ENCODE results near the gene APOA4.
A peak's percentile ranks its signal among the peaks of the same experiment; 100 is the strongest.

APOA4 gene

DNA sequence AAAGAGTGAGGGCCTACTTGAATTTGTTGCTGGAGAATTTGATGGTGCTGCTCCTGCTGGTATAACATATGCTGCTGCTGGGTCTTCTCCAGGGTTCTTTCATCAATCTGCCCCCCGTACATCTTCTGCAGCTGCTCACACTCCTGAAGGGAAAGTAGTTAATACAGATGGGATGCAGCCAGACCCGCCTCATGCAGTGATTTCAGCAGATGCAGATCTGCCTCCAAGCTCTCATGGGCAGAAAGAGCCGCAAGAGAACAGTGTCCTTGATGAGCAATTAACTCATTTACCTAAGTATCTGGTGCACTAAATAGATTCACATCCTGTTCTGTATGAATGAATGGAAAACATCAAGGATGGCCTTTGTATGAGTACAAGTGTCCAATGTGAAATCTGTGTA lies 39.1 kb upstream of the APOA4 start:
- Histone ChIP-seq H3K4me3 (no peak overlapping the region), H3K36me3 (peaks cover 93% of the 10 kb centered on the region), H3K9ac (no peak overlapping the region), H3K27ac (no peak overlapping the region), H3K9me3 (no peaks in the 10 kb centered on the region), H3K4me1 (no peaks in the 10 kb centered on the region), H3K4me2 (no peak overlapping the region), H3K27me3 (no peaks in the 10 kb centered on the region), H4K20me1 (no peaks in the 10 kb centered on the region)
- no peak for TF ChIP-seq Cebpa-rat (IDR thresholded peaks at IDR 0.05)

DNA sequence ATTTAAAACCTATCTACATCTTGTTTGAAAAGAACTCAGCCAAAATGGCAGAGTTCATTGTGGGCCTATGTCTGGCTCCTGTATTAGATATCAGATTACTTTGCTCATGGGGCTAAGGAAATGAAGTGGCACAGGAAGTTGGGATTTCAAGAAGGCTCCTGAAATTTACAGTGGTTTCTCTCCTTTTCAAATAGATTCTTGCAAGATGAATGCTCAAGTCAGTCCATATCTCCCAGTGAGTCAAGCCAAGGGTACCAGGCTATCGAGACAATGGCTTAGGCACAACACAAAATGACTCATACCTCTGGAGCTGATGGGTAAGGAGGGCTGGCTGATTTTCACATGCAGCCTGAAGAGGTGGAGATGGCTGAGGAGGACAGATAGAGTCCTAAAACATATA lies 38.4 kb upstream of the APOA4 start:
- H3K36me3 ChIP-seq, result peaks cover 88% of the 10 kb centered on the region
- no peak overlapping the region for H3K4me2 ChIP-seq
- no peak for TF ChIP-seq Cebpa-rat (IDR thresholded peaks at IDR 0.05)
- H3K4me3 ChIP-seq, result no peak overlapping the region
- no peak overlapping the region for H3K27ac ChIP-seq
- no peaks in the 10 kb centered on the region for H3K4me1 ChIP-seq
- no peak overlapping the region for H3K9ac ChIP-seq
- H3K9me3 ChIP-seq, result no peaks in the 10 kb centered on the region
- no peaks in the 10 kb centered on the region for H4K20me1 ChIP-seq
- no peaks in the 10 kb centered on the region for H3K27me3 ChIP-seq

DNA sequence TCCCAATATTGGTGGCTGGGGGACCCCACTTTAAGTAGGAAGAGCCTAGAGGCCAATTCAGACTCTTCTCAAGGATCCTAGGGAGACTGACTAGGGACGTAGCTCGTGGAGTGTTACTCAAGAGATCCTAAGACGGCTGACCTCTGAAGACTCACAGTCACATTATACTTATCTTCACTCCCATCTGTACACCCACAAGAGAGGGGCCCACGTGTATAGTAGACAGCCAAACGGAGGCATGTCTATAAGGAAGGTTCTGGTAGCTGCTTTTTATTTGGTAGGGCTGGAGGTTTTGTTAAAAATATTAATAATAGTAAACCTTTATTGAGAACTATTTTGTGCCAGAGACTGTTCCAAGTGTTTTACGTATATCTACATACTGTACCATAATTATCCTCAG lies 37.2 kb upstream of the APOA4 start:
- Histone ChIP-seq H3K4me3 (no peak overlapping the region), H3K27me3 (no peaks in the 10 kb centered on the region), H3K9me3 (no peaks in the 10 kb centered on the region; the same call in 1 of the 2 replicates), H3K9ac (no peak overlapping the region), H3K27ac (no peak overlapping the region), H4K20me1 (no peaks in the 10 kb centered on the region), H3K4me1 (no peaks in the 10 kb centered on the region), H3K36me3 (peaks cover 80% of the 10 kb centered on the region), H3K4me2 (no peak overlapping the region)
- no peak for TF ChIP-seq Cebpa-rat (IDR thresholded peaks at IDR 0.05)

- H3K9me3 ChIP-seq, result no peaks in the 10 kb centered on the region; the same call in 1 of the 2 replicates
- no peaks in the 10 kb centered on the region for H3K27me3 ChIP-seq
- TF ChIP-seq Cebpa-rat (IDR thresholded peaks at IDR 0.05), result no peak
- H3K9ac ChIP-seq, result no peak overlapping the region
- no peaks in the 10 kb centered on the region for H4K20me1 ChIP-seq
- no peak overlapping the region for H3K27ac ChIP-seq
- no peak overlapping the region for H3K4me2 ChIP-seq
- peaks cover 6% of the 10 kb centered on the region for H3K4me1 ChIP-seq
- peaks cover 69% of the 10 kb centered on the region for H3K36me3 ChIP-seq
- H3K4me3 ChIP-seq, result no peak overlapping the region
Observed at GRCh38 chr11:116859175-116859574, 36.1 kb upstream of the APOA4 start.

DNA sequence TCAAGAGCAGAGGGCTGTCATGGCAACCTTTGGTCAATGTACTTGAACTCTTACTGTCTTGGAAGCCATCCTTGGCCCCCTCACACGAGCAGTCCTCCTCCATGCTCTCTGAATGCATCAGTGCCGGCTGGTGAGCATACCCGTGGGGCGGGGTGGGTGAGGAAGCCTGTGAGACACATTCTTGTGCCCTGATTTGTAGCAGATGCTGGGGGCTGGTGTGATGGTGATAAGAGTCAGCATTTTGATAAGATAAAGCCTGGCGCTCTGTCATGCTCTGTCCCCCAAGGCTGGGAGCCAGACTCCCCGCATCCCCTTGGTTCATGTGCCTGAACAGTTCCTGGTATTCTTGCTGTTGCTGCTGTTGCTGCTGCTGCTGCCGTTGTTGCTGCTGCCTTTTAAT lies 34.8 kb upstream of the APOA4 start:
- no peak overlapping the region for H3K4me3 ChIP-seq
- H3K9me3 ChIP-seq, result no peaks in the 10 kb centered on the region; the same call in 1 of the 2 replicates
- H3K4me1 ChIP-seq, result peaks cover 18% of the 10 kb centered on the region
- TF ChIP-seq Cebpa-rat (IDR thresholded peaks at IDR 0.05), result no peak
- no peak overlapping the region for H3K27ac ChIP-seq
- no peak overlapping the region for H3K9ac ChIP-seq
- H4K20me1 ChIP-seq, result peaks cover 4% of the 10 kb centered on the region; the same call in 1 of the 2 replicates
- no peaks in the 10 kb centered on the region for H3K27me3 ChIP-seq
- peaks cover 57% of the 10 kb centered on the region for H3K36me3 ChIP-seq
- H3K4me2 ChIP-seq, result no peak overlapping the region

- H3K27me3 ChIP-seq, result no peaks in the 10 kb centered on the region
- H4K20me1 ChIP-seq, result peaks cover 10% of the 10 kb centered on the region; the same call in 1 of the 2 replicates
- no peak overlapping the region for H3K4me2 ChIP-seq
- H3K36me3 ChIP-seq, result peaks cover 51% of the 10 kb centered on the region
- H3K4me3 ChIP-seq, result no peak overlapping the region
- H3K9ac ChIP-seq, result no peak overlapping the region
- no peak overlapping the region for H3K27ac ChIP-seq
- TF ChIP-seq Cebpa-rat (IDR thresholded peaks at IDR 0.05), result no peak
- H3K4me1 ChIP-seq, result peaks cover 24% of the 10 kb centered on the region
- no peaks in the 10 kb centered on the region; the same call in 1 of the 2 replicates for H3K9me3 ChIP-seq
Observed at GRCh38 chr11:116857316-116857715, 34.2 kb upstream of the APOA4 start.

DNA sequence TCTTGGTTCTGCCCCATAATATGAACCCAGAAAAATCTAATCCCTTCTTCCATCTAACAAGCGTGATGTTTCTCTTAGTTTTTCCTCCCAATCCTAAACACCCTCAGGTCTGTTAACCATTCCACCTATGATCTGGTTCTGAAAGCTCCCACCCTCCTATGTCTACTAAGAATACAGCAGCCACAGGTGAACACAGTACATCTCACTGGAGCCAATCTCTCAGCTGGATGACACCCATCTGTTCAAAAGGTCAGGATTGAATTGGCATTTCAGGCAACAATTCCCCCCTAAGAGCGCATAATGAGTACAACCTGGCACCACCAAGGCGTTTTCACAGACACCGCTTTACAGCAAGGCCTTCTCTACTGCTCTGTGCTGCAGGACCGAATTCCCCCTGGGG lies 33.3 kb upstream of the APOA4 start:
- no peak overlapping the region for H3K9ac ChIP-seq
- H3K9me3 ChIP-seq, result no peaks in the 10 kb centered on the region; the same call in 1 of the 2 replicates
- peaks cover 16% of the 10 kb centered on the region; the same call in 1 of the 2 replicates for H4K20me1 ChIP-seq
- TF ChIP-seq Cebpa-rat (IDR thresholded peaks at IDR 0.05), result no peak
- H3K4me2 ChIP-seq, result no peak overlapping the region
- no peak overlapping the region for H3K4me3 ChIP-seq
- H3K27ac ChIP-seq, result no peak overlapping the region
- peaks cover 42% of the 10 kb centered on the region for H3K36me3 ChIP-seq
- H3K27me3 ChIP-seq, result no peaks in the 10 kb centered on the region
- peaks cover 33% of the 10 kb centered on the region for H3K4me1 ChIP-seq

- no peak overlapping the region for H3K4me3 ChIP-seq
- H3K36me3 ChIP-seq, result peaks cover 32% of the 10 kb centered on the region
- H3K27ac ChIP-seq, result no peak overlapping the region
- H3K27me3 ChIP-seq, result no peaks in the 10 kb centered on the region
- H3K4me2 ChIP-seq, result no peak overlapping the region
- no peak overlapping the region for H3K9ac ChIP-seq
- no peak for TF ChIP-seq Cebpa-rat (IDR thresholded peaks at IDR 0.05)
- H4K20me1 ChIP-seq, result peaks cover 16% of the 10 kb centered on the region; the same call in 1 of the 2 replicates
- peaks cover 43% of the 10 kb centered on the region for H3K4me1 ChIP-seq
- no peaks in the 10 kb centered on the region; the same call in 1 of the 2 replicates for H3K9me3 ChIP-seq
Observed at GRCh38 chr11:116855413-116855812, 32.3 kb upstream of the APOA4 start.

- Histone ChIP-seq H3K9ac (no peak overlapping the region), H3K4me1 (peaks cover 62% of the 10 kb centered on the region), H3K36me3 (peaks cover 20% of the 10 kb centered on the region), H4K20me1 (peaks cover 16% of the 10 kb centered on the region; the same call in 1 of the 2 replicates), H3K27ac (peak overlapping the region; percentile 65; the same call in 1 of the 2 replicates), H3K27me3 (no peaks in the 10 kb centered on the region), H3K4me3 (no peak overlapping the region), H3K9me3 (no peaks in the 10 kb centered on the region; the same call in 1 of the 2 replicates), H3K4me2 (peak overlapping the region; percentile 87)
- TF ChIP-seq Cebpa-rat (IDR thresholded peaks at IDR 0.05), result no peak
Observed at GRCh38 chr11:116853461-116854073, 30.5 kb upstream of the APOA4 start.

DNA sequence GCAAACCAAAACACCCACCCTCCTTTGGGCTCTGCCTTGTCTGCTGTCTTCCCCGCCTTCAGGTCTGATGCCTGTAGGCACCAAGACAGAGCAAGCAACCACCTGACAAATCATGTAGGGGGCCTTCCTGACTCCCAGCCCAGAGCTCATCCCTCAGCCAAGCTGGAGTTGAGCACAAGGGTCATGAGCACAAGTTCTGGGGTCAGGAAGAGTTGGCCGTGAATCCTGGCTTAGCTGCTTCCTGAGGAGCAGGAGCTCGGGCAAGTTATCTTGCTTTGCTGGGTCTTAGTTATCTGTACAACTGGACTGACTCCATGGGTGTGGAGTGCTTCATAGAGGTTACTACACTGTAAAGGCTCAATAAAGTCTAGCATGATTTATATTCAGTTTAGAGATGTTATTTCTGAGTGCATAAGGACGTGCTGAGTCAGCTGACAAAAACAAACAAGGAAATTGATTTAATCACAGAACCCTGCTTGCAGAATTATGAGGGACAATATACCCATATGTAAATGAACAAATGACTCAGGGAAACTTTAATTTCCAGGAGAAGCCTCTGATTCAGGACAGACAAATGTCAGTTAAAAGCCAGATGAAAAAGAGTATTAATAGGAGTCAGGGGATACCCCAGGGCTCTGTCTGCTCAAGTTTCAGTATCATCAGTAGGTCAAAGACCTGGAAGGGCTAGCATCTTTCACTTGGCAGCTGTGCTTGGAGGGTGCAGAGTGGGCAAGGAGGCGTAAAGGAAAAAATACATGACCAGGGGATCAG lies 29.3 kb upstream of the APOA4 start:
- H4K20me1 ChIP-seq, result peaks cover 16% of the 10 kb centered on the region; the same call in 1 of the 2 replicates
- TF ChIP-seq Cebpa-rat (IDR thresholded peaks at IDR 0.05), result no peak
- peak overlapping the region; percentile 17; the same call in 1 of the 2 replicates for H3K4me3 ChIP-seq
- peak overlapping the region; percentile 65 for H3K27ac ChIP-seq
- peak overlapping the region; percentile 65 for H3K9ac ChIP-seq
- peak overlapping the region; percentile 87 for H3K4me2 ChIP-seq
- peaks cover 63% of the 10 kb centered on the region for H3K4me1 ChIP-seq
- peaks cover 20% of the 10 kb centered on the region for H3K36me3 ChIP-seq
- H3K9me3 ChIP-seq, result no peaks in the 10 kb centered on the region; the same call in 1 of the 2 replicates
- H3K27me3 ChIP-seq, result no peaks in the 10 kb centered on the region

Data from BLaER1 (cell line).